HUES6 (cell line): ENCODE results near the gene IQCM.

Experiments used
- H3K27ac ChIP-seq: 2 replicates; pipeline ENCODE4 v1.7.0; 2013; ENCODE audit warnings: low read depth, mild to moderate bottlenecking, low read length, inconsistent platforms
- H3K27me3 ChIP-seq: 2 replicates; pipeline ENCODE4 v1.6.1; 2013; ENCODE audit warnings: low read length; ENCODE audit not compliant: control insufficient read depth, insufficient read depth
- H3K36me3 ChIP-seq: 2 replicates; pipeline ENCODE4 v1.6.1; 2013; ENCODE audit warnings: low read length; ENCODE audit not compliant: control insufficient read depth, insufficient read depth
- H3K4me1 ChIP-seq: 2 replicates; pipeline ENCODE4 v1.6.1; 2013; ENCODE audit warnings: low read length; ENCODE audit not compliant: control insufficient read depth, insufficient read depth
- H3K4me3 ChIP-seq: 2 replicates; pipeline ENCODE4 v1.5.1; 2013; ENCODE audit warnings: low read depth, low read length
- H3K9ac ChIP-seq: one replicate; pipeline ENCODE4 v1.6.1; 2013; ENCODE audit warnings: mild to moderate bottlenecking, low read length
- H3K9me3 ChIP-seq: 2 replicates; pipeline ENCODE4 v1.6.1; 2013; ENCODE audit warnings: low read depth, low read length; ENCODE audit not compliant: control insufficient read depth, insufficient read depth

Gene IQCM

DNA sequence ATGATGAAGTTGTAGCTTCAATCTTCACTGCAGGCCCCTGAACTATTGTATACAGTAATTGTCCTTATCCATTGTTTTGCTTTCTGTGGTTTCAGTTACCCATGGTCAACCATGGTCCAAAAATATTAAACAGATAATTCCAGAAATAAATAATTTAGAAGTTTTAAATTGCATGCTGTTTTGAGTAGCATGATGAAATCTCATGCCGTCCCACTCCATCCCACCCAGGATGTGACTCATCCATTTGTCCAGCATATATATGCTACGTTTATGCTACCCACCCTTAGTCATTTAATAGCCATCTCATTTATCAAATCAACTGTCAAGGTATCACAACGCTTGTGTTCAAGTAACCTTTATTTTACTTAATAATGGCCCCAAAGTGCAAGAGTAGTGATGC, 34.5 kb downstream of the IQCM start:
- Histone ChIP-seq H3K27ac (no peak overlapping the region), H3K4me3 (no peak overlapping the region), H3K36me3 (no peaks in the 10 kb centered on the region), H3K9ac (no peak overlapping the region), H3K9me3 (no peaks in the 10 kb centered on the region), H3K4me1 (0 out of 2 replicates have a peak, but pooled peaks cover 1% of the 10 kb centered on the region), H3K27me3 (no peaks in the 10 kb centered on the region)

DNA sequence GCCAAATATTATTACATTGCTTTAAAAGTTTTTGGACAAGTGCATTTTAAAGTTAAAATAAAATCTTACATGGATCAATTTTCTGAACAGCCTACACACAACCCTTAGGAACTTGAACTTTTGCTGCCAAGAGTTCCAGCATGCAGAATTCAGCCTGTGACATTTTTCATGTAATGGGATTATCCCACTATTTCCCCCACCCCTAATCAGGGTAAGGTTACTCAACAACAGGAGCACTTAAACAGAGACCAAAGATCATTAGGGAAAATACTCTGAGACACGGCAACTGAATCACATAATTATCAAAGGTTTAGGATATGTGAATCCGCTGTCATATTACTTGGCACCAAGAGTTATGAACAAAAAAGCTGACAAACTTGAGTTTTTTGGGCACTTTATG, 47.2 kb downstream of the IQCM start:
- H3K27ac ChIP-seq, result no peak overlapping the region
- no peaks in the 10 kb centered on the region for H3K36me3 ChIP-seq
- no peaks in the 10 kb centered on the region; the same call in 1 of the 2 replicates for H3K4me1 ChIP-seq
- no peak overlapping the region for H3K9ac ChIP-seq
- H3K9me3 ChIP-seq, result no peaks in the 10 kb centered on the region
- H3K4me3 ChIP-seq, result no peak overlapping the region
- H3K27me3 ChIP-seq, result no peaks in the 10 kb centered on the region

DNA sequence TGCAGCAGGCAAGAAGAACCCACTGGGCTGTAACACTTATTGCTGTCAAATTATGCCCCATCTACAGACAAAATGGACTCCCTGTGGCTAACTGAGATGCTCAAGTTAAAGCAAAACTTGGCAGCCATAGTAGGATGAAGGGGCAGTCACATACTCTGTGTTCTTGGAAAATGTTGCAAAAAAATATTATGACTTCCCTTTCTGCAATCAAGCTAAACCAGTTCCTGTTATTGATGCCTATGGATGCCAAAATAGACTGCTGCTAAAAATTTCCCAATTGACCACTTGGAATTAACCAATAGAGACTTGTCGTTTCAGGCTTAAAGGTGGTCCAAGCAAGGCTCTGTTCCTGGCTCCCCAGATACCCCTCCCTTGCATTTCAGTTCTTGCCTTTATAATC, 49.5 kb downstream of the IQCM start:
- H3K27ac ChIP-seq, result no peak overlapping the region
- no peak overlapping the region for H3K9ac ChIP-seq
- H3K9me3 ChIP-seq, result no peaks in the 10 kb centered on the region
- H3K36me3 ChIP-seq, result no peaks in the 10 kb centered on the region
- H3K27me3 ChIP-seq, result no peaks in the 10 kb centered on the region
- H3K4me3 ChIP-seq, result no peak overlapping the region
- H3K4me1 ChIP-seq, result no peaks in the 10 kb centered on the region; the same call in 1 of the 2 replicates

DNA sequence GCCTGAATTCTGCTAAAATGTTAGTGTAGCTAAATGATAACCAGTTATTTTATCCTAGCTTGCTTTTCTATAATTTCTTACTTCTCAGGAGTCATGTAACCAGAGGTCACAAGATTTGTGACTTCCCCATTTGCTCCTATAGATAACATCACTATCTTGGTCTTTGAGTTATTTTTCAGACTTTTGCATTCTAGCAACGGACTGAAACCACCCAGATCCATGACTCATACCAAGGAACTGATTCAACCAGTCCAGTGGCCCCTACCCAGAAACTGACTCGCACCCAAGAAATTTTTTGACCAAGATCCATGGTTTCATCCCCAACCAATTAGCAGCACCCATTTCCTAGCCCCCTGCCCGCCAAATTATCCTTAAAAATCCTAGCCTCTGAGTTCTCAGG, 50.0 kb downstream of the IQCM start:
- Histone ChIP-seq H3K27ac (no peak overlapping the region), H3K4me3 (no peak overlapping the region), H3K9ac (no peak overlapping the region), H3K36me3 (no peaks in the 10 kb centered on the region), H3K9me3 (no peaks in the 10 kb centered on the region), H3K27me3 (no peaks in the 10 kb centered on the region), H3K4me1 (no peaks in the 10 kb centered on the region; the same call in 1 of the 2 replicates)

DNA sequence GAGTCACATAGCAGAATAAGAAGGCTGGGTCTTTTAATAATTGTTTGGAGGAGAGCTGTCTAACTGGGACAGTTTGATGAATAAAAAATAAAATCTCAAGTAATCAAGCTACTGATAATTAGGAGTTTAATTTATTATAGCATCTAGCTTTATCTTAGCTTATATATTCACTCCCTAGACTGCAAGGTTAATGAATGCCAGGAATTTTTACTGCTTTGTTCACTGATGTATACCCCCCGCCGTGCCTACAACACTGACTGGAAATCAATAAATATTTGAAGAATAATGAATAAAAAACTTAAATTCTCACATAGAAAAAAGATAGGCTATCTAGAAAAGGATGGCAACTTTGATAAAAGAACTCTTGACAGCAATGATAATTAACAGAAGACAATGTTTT, 59.7 kb downstream of the IQCM start:
- H3K36me3 ChIP-seq, result no peaks in the 10 kb centered on the region
- H3K4me1 ChIP-seq, result 0 out of 2 replicates have a peak, but pooled peaks cover 4% of the 10 kb centered on the region
- no peaks in the 10 kb centered on the region for H3K27me3 ChIP-seq
- H3K4me3 ChIP-seq, result no peak overlapping the region
- H3K27ac ChIP-seq, result no peak overlapping the region
- no peaks in the 10 kb centered on the region for H3K9me3 ChIP-seq
- no peak overlapping the region for H3K9ac ChIP-seq

DNA sequence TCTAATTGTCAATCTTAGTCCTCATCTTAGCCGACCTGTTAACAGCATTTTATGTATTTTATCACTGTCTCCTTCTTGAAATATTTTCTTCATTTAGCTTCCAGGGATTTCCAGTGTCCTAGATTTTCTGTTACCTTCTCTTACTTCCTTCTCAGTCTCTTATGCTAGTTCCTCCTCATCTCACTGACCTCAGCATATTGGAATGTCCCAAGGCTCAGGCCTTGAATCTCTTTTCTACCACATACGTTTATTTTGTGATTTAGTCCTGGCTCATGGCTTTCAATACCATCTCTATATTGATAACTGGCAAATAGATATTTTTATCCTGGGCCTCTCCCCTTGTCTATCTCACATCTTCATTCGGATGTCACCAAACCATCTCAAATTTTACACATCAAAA, 61.1 kb downstream of the IQCM start:
- no peaks in the 10 kb centered on the region for H3K36me3 ChIP-seq
- no peak overlapping the region for H3K9ac ChIP-seq
- H3K4me1 ChIP-seq, result 0 out of 2 replicates have a peak, but pooled peaks cover 4% of the 10 kb centered on the region
- no peaks in the 10 kb centered on the region for H3K9me3 ChIP-seq
- no peak overlapping the region for H3K27ac ChIP-seq
- no peak overlapping the region for H3K4me3 ChIP-seq
- no peaks in the 10 kb centered on the region for H3K27me3 ChIP-seq

DNA sequence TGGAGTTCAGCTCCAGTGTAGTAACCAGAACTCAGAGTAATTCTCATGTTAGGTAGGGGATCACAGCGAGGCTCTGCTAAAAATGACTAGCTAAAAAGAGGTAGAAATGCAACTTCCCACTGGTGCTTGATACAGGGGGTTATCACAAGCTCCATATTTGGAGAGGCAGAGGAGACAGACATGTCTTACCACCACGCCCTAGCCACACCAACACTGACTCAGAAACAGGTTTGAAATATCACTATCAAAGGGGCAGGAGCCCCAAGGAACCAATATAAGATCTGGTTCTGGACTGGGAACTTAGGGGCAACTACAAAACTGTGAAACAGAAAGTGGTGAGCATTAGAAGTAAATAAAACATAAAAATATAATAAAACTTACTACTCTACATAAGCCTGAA, 62.9 kb downstream of the IQCM start:
- H3K4me1 ChIP-seq, result 0 out of 2 replicates have a peak, but pooled peaks cover 4% of the 10 kb centered on the region
- no peaks in the 10 kb centered on the region for H3K9me3 ChIP-seq
- no peak overlapping the region for H3K9ac ChIP-seq
- no peaks in the 10 kb centered on the region for H3K27me3 ChIP-seq
- no peak overlapping the region for H3K27ac ChIP-seq
- H3K36me3 ChIP-seq, result no peaks in the 10 kb centered on the region
- no peak overlapping the region for H3K4me3 ChIP-seq

DNA sequence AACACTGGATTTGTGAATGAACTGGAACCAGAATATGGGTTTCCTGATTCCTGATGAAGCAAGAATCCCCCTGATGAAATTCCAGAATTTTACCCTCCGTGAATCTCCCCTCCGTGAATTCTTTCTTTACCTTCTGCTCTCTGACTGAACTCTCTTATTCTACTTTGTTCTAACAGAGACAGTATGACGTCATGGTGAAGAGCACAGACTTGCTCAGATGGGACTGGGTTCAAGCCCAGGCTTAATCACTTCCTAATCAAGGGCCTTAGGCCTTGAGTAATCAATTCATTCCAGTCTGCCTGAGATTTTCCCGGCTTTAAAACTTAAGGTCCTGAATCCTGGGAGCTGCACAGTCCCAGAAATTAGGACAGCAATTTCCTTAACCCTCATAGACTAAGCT, 64.5 kb downstream of the IQCM start:
- no peak overlapping the region for H3K27ac ChIP-seq
- H3K4me3 ChIP-seq, result no peak overlapping the region
- H3K36me3 ChIP-seq, result no peaks in the 10 kb centered on the region
- H3K9ac ChIP-seq, result no peak overlapping the region
- no peaks in the 10 kb centered on the region for H3K9me3 ChIP-seq
- 0 out of 2 replicates have a peak, but pooled peaks cover 4% of the 10 kb centered on the region for H3K4me1 ChIP-seq
- no peaks in the 10 kb centered on the region for H3K27me3 ChIP-seq

DNA sequence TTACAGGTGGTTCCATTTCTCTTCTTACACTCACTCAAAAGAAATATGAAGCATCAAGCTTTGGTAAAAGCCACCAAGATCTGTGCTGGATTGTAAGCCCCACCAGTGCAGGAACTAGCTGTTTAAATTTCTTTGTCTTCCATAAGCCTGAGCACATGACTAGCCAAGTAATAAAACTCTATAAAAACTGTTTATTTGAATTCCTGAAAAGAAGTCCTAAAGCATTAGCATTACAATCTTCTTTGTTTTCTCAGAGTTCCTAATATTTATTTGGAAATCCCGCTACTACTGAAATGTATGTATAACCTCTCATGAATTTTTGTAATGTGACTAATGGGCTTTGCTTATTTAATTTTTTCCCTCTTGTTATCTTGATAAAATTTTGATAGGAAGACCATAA, 65.9 kb downstream of the IQCM start:
- Histone ChIP-seq H3K9me3 (no peaks in the 10 kb centered on the region), H3K4me3 (no peak overlapping the region), H3K27ac (no peak overlapping the region), H3K9ac (no peak overlapping the region), H3K4me1 (0 out of 2 replicates have a peak, but pooled peaks cover 2% of the 10 kb centered on the region), H3K36me3 (no peaks in the 10 kb centered on the region), H3K27me3 (no peaks in the 10 kb centered on the region)

DNA sequence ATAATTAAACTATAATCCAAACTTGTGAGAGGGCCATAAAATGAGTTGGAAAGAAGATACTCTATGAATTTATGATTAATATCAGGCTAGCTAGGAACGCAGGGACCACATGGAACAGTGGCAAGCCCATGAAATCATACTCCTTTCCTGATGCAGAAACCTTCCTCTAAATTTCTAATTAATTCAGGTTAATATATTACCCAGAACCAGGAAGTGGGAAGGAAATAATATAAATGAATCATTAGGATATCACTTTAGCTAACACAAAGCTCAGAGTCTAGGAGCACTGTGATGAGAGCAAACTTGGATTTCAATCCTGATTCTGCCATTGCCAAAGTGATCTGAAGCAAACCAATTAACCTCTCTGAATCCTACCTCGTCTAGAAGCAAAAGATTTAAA, 68.0 kb downstream of the IQCM start:
- Histone ChIP-seq H3K9me3 (no peaks in the 10 kb centered on the region), H3K36me3 (no peaks in the 10 kb centered on the region), H3K4me1 (no peaks in the 10 kb centered on the region), H3K9ac (no peak overlapping the region), H3K4me3 (no peak overlapping the region), H3K27me3 (no peaks in the 10 kb centered on the region), H3K27ac (no peak overlapping the region)

DNA sequence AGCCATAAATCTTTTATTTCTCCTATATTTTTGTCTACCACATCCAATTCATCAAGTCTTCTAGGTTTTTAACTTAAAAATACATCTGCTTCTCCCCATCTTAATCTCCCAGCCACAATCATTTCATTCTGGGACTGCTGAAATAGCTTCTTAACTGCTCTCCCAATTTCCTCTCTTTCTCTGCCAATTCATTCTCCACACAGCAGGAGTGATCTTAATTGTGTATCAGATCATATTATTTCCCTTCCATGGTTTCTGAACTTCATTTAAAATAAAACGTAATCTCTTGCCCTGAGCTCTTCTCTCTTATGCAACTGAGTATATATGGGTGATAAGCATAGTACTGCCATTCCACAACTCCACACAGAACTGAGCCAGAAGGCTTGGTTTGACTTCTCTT, 69.4 kb downstream of the IQCM start:
- no peaks in the 10 kb centered on the region for H3K9me3 ChIP-seq
- no peaks in the 10 kb centered on the region for H3K36me3 ChIP-seq
- no peak overlapping the region for H3K4me3 ChIP-seq
- no peak overlapping the region for H3K9ac ChIP-seq
- no peak overlapping the region for H3K27ac ChIP-seq
- H3K27me3 ChIP-seq, result no peaks in the 10 kb centered on the region
- H3K4me1 ChIP-seq, result no peaks in the 10 kb centered on the region
